GM19025 (cell line): ENCODE data around the gene NLRP12.
"Not testable (repeated sequence)": the region's sequence is repeated elsewhere in the genome, so short reads cannot be mapped to it uniquely, and the experiment has no call there.

Source experiments
- ATAC-seq: cut with Tn5 transposase; IDR thresholded peaks from one replicate; pipeline ENCODE4 v1.9.1; 2021; ENCODE audit warnings: mild to moderate bottlenecking, low read depth, moderate library complexity; ENCODE audit not compliant: unreplicated experiment

Gene NLRP12

DNA sequence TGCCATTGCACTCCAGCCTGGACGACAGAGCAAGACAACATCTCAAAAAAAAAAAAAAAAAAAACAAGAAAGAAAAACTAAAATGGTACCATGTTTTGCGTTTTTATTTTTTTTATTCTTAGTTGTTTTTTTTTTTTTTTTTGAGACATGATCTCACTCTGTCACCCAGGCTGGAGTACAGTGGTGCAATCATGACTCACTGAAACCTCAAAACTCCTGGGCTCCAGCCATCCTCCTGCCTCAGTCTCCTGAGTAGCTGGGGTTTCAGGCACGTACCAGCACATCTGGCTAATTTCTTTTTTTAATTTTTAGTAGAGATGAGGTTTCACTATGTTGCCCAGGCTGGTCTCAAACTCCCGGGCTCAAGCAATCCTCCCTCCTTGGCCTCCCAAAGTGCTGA lies 16.8 kb upstream of the NLRP12 start:
- not testable (repeated sequence) for ATAC-seq

GRCh38 chr19:53840241-53840640 lies 16.1 kb upstream of the NLRP12 start:
- not testable (repeated sequence) for ATAC-seq

DNA sequence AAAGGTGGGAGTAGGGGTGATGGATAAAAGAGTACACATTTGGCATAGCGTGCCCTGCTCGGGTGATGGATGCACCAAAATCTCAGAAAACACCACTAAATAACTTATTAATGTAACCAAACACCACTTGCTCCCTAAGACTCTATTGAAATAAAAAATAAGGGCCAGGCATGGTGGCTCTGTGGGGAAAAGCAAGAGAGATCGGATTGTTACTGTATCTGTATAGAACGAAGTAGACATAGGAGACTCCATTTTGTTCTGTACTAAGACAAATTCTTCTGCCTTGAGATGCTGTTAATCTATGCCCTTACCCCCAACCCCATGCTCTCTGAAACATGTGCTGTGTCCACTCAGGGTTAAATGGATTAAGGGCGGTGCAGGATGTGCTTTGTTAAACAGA lies 14.3 kb upstream of the NLRP12 start:
- not testable (repeated sequence) for ATAC-seq

GRCh38 chr19:53832861-53833260 lies 8.7 kb upstream of the NLRP12 start:
- not testable (repeated sequence) for ATAC-seq

GRCh38 chr19:53828531-53828930 lies 4.4 kb upstream of the NLRP12 start:
- no peak for ATAC-seq

DNA sequence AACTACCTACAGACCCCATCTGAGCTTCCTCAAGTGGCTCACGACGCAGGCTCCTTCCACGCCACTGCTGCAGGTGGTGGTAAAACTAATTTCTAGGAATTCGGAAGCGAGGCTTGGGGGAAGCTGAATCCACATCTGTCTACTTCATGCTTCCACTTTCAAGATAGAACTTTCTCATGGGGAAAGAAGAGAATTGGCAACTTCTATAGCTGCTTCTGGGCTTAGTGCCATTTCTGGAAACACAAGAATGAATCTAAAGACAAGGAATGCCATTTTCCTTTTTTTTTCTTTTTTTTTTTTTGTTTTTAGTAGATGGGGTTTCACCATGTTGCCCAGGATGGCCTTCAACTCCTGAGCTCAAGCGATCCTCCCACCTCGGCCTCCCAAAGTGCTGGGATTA lies 2.8 kb upstream of the NLRP12 start:
- no peak for ATAC-seq

GRCh38 chr19:53823380-53824120 lies 564 bp downstream of the NLRP12 start:
- ATAC-seq = no peak

- ATAC-seq = no peak
These were observed 4.3 kb downstream of the NLRP12 start for GRCh38 chr19:53819861-53820260.

GRCh38 chr19:53818756-53819155 lies 5.4 kb downstream of the NLRP12 start:
- ATAC-seq = no peak

- ATAC-seq = no peak
These were observed 10.1 kb downstream of the NLRP12 start for GRCh38 chr19:53813996-53814395.

DNA sequence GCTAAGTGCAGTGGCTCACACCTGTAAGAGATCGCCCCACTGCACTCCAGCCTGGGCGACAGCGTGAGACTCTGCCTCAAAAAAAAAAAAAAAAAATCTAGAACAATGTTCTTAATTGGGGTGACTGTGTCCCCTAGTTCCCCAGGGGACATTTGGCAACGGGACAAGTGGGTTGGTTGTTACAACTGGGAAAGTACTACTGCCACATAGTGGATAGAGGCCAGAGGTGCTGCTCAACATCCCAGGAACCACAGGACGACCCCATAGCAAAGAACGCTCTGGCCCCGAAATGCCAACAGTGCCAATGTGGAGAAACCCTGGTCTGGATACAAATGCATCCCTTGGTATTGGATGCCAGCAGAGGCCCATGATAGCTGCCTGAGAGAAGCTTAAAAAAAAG lies 11.8 kb downstream of the NLRP12 start:
- ATAC-seq = no peak

GRCh38 chr19:53810891-53811290 lies 13.2 kb downstream of the NLRP12 start:
- no peak for ATAC-seq

GRCh38 chr19:53810187-53810546 lies 13.9 kb downstream of the NLRP12 start:
- ATAC-seq = no peak

- no peak for ATAC-seq
These were observed 14.5 kb downstream of the NLRP12 start for GRCh38 chr19:53809518-53810186.

DNA sequence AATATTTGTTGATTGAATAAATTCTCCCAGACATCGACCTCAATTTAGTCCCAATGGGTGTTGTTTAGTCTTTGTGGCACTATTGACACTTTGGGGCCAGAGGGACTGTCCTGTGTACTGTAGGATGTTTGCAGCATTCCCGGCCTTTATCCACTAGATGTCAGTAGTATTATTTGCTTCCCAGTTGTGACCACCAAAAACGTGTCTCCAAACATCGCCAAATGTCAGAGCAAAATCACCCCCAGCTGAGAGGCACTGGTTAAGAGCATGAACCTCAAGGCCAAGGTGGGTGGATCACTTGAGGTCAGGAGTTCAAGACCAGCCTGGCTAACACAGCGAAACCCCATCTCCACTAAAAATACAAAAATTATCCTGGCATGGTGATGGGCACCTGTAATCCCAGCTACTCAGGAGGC lies 15.4 kb downstream of the NLRP12 start:
- ATAC-seq = no peak

DNA sequence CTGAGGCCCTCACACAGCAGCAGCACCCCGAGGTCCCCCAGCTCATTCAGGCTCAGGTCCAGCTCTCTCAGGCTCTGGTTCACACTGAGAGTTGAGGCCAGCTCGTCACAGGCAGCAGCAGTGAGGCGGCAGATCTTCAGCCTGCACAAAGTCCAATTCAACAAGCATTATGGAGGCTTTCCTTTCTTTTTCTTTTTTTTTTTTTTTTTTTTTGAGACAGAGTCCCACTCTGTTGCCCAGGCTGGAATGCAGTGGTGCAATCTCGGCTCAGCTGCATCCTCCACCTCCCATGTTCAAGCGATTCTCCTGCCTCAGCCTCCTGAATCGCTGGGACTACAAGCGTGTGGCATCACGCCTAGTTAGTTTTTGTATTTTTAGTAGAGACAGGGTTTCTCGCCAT lies 22.9 kb downstream of the NLRP12 start:
- no peak for ATAC-seq

DNA sequence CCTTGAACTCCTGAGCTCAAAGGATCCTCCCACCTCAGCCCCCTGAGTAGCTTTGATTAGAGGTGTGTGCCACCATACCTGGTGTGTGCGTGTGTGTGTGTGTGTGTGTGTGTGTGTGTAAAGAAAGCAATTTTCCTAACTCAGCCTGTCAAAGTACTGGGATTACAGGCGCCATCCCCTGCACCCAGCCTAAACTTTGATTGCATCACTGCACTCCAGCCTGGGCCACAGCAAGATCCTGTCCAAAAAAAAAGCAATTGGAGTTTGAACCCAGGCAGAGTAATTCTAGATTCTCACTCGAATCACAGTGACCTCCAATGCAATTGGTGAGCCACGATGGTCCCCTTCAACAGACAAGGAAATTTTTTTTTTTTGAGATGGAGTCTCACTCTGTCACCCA lies 29.1 kb downstream of the NLRP12 start:
- no peak for ATAC-seq

GRCh38 chr19:53792721-53793433 lies 31.2 kb downstream of the NLRP12 start:
- no peak for ATAC-seq

- ATAC-seq = no peak
These were observed 34.1 kb downstream of the NLRP12 start for GRCh38 chr19:53789708-53790678.

- ATAC-seq = no peak
These were observed 36.8 kb downstream of the NLRP12 start for GRCh38 chr19:53787266-53787665.
